Ramos (cell line): Measurements from ENCODE around the gene SH3TC1.

Experiments
- in situ Hi-C: fragments of 300-500 bp; cut with MboI; formaldehyde crosslinking; loops from one replicate; pipeline ENCODE4 v1.14.3; 2022; ENCODE audit warnings: low sequenced_read_pairs; ENCODE audit not compliant: unreplicated experiment

The SH3TC1 gene

GRCh38 chr4:8254076-8254475, 55.0 kb downstream of the SH3TC1 start:
- in situ Hi-C loops = no loop called here

GRCh38 chr4:8255698-8256441, 56.8 kb downstream of the SH3TC1 start:
- in situ Hi-C loops = no loop called here

- in situ Hi-C loops = no loop called here
Observed at GRCh38 chr4:8257854-8258253, 58.8 kb downstream of the SH3TC1 start.

- in situ Hi-C loops = no loop called here
Observed at GRCh38 chr4:8258552-8259212, 59.6 kb downstream of the SH3TC1 start.

- in situ Hi-C loops = no loop called here
Observed at GRCh38 chr4:8259743-8260430, 60.8 kb downstream of the SH3TC1 start.

- in situ Hi-C loops = no loop called here
Observed at GRCh38 chr4:8260656-8261111, 61.6 kb downstream of the SH3TC1 start.

GRCh38 chr4:8261851-8262535, 62.9 kb downstream of the SH3TC1 start:
- in situ Hi-C loops = no loop called here

- in situ Hi-C loops = no loop called here
Observed at GRCh38 chr4:8262637-8263322, 63.7 kb downstream of the SH3TC1 start.

GRCh38 chr4:8263397-8263796, 64.3 kb downstream of the SH3TC1 start:
- in situ Hi-C loops = no loop called here

- in situ Hi-C loops = no loop called here
Observed at GRCh38 chr4:8264106-8264505, 65.0 kb downstream of the SH3TC1 start.

- in situ Hi-C loops = no loop called here
Observed at GRCh38 chr4:8265171-8265929, 66.3 kb downstream of the SH3TC1 start.

GRCh38 chr4:8266088-8266487, 67.0 kb downstream of the SH3TC1 start:
- in situ Hi-C loops = no loop called here

- in situ Hi-C loops = no loop called here
Observed at GRCh38 chr4:8266508-8266907, 67.4 kb downstream of the SH3TC1 start.

- in situ Hi-C loops = no loop called here
Observed at GRCh38 chr4:8267077-8267476, 68.0 kb downstream of the SH3TC1 start.

- in situ Hi-C loops = no loop called here
Observed at GRCh38 chr4:8268211-8268610, 69.1 kb downstream of the SH3TC1 start.

- in situ Hi-C loops = no loop called here
Observed at GRCh38 chr4:8268901-8269534, 69.9 kb downstream of the SH3TC1 start.

GRCh38 chr4:8269535-8270417, 70.7 kb downstream of the SH3TC1 start, which contains the start of gene HTRA3:
TSS of gene HTRA3 (plus strand) at chr4:8269754. CDS start at chr4:8269969, 215 bp downstream.
- in situ Hi-C loops = no loop called here

- in situ Hi-C loops = no loop called here
Observed at GRCh38 chr4:8270418-8270771, 71.3 kb downstream of the SH3TC1 start.
